OCI-M2 (cell line): ENCODE results near the gene FYB1.
"Not testable (repeated sequence)": the region's sequence is repeated elsewhere in the genome, so short reads cannot be mapped to it uniquely, and the experiment has no call there.

Source experiments
- DNase-seq: peaks from one replicate; lab custom pipeline; 2025; ENCODE audit not compliant: unreplicated experiment; lab: John Stamatoyannopoulos, UW

FYB1 gene

DNA sequence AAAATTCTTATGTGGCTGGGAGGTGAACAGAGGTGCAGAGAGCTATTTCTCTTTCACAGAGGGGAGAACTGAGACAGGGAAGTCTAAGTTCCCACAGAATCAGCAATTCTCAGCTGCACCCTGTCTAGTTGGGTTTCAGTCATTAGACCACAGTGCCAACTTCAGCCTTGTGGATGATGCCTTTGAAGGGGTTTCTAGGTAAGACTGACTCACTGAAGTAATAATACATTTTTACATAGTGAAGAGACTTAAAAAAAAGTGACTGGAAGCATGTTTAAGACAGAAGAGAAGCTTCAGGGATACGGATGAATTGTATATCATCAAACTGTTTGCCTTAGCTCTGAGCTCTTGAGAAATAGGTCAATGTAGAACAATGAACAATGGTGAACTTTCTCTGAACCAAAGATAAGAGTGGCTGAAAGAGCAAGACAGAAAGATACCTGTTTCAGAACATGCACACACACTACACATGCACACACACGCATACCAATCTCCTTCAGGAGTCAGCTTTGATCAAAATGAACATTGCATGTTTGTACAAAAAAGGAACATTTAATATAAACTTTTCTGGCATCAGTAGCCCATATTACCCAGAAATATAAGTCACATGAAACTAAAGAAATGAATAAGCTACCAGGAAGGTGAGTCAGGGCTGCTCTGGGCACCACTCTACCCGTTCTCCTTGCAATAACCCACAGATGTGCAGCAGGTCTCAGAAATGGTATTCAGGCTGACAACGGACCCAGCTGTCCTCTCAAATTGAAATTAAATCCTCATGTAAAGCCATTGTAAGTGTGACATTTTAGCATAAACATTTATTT lies 12.6 kb upstream of the FYB1 start:
- no peak for DNase-seq

DNA sequence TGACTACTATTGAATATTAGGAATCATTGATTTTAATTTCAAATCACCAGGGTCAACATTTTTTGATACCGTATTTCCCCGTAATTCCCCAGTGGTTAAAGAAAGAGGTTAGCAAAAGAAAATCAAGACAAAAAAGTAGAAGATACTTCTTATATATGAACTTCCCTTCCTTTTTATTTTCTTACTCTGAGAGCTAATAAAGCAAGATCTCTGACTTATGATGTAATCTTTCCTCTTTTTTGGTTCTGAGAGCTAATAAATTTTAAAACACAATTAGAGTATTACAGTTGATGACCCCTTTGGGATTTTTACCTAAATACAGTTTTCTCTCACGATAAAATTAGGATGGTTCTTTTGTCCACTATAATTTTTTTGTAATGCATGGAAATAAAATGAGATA lies 9.2 kb upstream of the FYB1 start:
- no peak for DNase-seq

DNA sequence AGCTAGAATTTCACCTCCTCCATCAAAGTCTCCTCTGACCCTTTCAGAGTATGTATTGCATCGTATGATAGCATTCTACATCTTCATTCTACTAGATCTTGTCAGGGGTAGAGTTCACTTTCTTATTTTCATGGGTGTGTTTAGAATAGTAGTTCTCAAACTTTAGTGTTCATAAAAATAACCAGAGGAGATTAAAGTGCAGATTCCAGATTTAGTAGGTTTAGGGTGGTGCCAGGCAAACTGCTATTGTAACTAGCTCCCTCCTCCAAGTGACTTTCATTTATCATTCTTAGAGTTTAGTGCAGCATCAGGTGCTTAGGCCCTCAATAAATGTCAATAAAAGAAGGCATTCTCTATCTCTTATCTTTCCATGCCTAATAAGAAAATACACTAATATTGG lies 7.2 kb upstream of the FYB1 start:
- DNase-seq, result no peak

DNA sequence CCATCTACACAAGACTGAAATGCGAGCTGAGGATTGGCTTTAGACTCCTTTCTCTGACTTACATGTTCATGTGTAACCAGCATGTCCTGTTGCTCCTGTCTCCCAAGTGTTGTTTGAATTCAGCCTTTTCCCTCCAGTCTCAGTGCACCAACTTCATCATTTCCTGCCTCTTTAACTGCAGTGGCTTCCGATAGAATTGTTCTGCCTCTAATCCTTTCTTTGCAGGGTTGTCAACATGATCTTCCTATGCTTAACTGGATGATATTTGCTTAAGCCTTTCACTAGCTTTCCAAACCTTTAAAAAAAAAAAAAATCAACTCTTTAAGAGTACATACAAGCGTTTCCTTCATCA lies 6.7 kb upstream of the FYB1 start:
- DNase-seq, result no peak

DNA sequence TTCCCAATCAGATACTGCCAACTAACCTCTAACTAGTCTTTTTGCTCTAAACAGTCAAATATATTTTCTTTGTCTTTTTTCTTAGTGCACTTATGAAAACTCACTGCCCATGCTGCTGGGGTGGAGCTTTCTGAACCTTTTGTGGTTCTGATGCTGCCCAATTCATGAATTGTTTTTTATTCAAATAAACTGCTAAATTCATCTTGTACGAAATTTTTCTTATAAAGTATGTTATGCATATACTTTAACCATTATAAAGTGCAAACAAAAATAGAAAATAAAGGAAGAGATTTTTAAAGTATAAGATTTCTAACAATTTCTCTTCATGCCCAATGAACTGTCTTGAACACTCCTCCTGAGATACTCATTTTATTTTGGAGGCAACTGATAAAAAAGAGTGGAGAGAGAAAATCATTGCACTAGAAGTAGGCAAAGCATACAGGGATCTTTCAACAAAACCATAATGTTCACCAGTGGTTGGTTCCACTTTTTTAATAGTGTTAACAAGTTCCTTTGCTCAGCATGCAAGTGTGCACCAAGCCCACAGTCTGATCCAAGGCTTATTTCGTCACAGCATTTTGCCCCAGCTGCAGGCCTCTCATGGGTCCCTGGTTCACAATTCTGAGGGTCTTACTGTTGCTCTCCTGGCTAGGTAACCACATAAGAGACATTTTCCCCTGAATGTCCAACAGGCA lies 6.2 kb upstream of the FYB1 start:
- no peak for DNase-seq

DNA sequence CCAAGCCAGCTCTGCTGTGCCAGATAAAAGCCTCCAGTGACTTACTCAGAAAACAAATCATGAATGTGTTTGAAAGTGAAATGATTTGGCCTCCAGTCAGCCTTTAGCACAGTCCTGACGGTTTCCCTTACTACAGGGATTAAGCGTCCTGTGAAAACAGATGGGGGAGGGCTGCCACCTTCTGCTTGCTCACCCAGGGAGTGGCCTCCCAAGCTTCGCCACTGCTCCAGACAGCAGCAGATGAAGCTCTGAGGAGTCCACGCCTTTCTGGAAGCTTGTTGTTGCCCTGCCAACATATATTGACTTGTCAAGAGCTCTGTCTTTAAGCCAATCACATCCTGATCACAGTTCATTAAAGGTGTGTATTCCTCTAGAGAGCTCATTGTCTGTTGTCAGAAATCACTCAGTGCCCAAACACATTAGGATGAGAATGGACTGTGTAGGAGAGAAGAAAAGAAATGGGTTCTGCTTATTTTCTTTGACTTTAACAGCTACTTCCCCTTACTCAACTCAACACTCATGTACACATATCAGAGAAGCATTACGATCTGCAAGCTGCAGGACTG lies 4.9 kb upstream of the FYB1 start:
- no peak for DNase-seq

DNA sequence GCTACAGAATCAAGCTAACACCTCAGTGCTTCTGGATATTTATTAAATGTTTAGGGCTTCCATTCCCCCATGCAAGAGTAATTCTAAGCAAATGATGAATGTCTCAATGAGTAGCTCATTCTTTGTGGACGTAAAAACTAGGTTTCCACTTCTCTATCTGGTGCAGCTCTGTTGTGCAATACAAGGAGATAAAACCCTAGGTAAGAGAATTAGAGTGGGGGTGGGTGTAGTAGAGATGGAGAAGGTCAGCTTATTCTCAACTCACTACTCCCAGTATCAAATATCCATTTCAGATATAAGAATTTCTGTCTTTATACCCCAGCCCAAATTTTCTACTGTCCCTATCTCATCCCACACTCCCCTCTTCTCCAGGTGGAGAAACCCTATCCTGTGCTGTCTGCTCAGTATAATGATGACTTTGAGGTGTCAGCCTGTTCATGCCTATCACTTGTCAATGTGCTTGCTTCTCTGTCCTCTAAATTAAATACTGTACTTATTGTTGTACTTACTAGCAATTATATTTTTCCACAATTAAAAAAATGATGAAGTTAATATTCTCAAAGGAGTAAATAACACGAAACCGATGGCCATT lies 4.3 kb upstream of the FYB1 start:
- no peak for DNase-seq

DNA sequence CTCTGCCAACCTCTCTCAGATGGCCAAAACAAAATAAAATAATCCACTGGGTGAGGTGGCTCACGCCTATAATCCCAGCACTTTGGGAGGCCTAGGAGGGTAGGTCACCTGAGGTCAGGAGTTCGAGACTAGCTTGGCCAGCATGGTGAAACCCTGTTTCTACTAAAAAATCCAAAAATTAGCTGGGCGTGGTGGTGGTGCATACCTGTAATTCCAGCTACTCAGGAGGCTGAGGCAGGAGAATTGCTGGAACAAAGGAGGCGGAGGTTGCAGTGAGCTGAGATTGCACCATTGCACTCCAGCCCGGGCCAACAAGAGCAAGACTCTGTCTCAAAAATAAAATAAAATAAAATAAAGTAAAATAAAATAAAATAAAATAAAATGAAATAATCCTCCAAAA lies 2.3 kb upstream of the FYB1 start:
- DNase-seq, result not testable (repeated sequence)

DNA sequence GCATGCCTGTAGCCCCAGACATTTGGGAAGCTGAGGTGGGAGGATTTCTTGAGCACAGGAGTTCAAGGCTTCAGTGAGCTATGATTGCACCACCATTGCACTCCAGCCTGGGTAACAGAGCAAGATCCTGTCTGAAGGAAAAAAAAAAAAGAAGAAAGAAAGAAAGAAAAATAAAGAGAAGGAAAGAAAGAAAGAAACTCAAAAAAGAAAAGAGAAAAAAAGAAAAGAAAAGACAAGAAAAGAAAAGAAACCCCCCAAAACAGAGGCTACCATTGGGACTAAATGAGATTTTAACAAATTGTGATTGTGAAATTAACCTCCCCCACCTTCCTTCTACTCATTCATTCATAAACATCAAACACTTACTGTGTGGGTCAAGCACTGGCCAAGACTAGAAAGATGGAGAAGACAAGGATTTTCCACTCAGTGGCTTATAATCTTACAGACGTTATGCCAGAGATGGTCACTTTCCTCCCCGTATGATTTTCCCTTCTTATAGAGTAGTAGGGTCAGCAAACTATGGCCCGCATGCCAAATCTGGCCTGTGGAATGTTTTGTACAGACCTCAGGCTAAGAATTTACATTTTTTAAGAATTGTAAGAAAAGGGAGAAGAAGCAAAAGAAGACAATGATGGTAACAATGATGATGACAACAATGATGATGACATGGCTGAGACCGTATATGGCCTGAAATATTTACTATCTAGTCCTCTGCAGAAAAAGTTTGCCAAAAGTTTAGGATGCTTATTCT lies 1.1 kb upstream of the FYB1 start:
- no peak for DNase-seq

DNA sequence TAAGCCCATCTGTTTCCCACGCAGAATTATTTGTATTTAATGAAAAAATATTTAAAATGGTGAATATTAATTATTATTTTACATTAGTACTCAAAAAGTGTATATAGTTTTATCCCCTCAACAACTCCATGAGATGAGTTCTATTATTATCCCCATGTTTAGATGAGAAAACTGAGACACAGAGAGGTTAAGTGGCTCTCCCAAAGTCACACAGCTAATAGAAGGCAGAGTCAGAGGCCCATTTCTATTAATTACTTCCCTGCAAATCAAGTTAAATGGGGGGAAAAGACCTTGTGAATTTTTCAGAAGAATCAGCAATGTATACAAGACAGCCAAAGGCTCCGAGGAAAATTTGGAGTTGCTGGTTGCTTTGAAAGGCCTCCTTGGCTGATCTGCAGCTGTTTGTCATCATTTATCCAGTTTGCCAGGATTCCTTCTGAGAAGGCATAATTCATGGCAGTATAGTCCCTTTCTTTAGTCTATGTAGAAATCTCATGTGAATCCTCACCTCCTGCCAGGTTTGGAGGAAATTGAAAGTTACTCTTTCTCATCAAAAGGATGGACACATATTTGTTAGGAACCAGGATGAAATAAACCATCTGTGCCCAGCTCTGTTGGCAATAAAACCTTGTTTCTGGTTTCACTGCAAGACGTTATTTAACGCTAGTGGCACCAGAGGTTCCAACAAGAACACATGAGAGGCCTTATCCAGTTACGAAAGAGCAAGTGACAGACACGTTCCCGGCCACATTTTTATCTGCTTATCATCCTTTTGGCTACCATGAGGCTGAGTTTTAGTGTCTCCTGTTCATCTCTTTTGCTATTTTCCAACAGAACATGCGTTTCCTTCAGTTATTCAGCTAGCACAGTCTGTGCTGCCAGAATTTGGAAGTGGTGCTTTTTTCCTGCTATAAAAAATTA lies 621 bp downstream of the FYB1 start:
- no peak for DNase-seq

DNA sequence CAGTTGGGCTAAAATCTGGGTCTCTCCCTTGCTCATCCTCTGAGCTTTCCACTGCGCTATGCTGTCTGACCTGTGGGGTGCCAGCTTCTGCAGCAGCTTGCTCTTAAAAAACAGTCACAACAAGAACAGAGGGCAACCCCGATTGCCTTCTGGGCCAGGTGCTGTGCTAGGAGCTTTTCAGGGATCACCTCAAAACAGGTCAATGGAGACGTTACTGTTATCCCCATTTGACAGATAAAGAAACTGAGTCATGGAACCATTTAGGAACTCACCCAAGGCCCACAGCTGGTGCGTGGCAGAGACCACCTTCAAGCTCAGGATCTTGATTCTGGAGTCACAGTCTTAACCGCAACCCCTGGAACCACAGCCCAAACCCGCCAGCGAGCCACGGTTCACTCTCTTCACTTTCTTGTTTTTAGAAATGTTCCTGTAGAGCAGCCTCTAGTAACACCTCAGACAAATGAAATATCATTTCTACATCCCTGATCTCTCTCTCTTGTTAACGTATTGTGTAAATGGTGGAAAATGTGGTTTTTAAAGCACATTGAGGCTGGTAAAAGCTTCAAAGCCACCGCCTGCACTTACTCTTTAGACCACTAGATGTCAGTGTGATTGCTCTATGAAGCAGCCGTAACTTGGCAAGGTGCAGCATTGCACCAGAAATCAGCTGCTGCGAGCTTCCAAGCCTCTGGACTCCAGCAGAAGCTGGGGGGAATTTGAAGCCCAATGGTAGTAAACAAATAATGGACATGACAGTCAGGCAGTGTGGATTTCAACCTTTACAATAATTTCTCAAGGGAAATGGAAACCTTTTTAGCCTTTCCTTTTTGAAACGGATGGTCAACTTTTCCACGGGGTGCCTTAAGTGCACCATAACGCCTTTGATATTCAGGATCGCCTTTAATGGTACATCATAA lies 1.7 kb downstream of the FYB1 start:
- peak; percentile 42 for DNase-seq

DNA sequence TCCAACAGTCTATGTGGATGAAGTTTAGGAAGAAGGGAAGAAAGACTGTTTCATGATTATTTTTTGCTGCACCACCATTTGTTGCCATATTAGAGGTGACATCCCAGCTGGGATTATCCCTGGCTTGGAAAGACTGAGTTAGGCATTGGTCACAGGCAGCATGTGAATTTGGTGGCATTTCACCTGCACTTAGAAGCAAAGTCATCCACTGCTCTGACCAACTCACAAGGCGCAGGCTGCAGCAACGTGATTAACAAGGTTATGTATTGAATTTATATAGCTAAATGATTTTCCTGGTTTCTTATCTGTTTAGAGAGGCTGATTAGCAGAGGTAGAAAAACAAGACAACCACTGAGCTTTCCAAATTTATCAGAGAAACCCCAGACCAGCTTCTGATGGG lies 2.7 kb downstream of the FYB1 start:
- no peak for DNase-seq

DNA sequence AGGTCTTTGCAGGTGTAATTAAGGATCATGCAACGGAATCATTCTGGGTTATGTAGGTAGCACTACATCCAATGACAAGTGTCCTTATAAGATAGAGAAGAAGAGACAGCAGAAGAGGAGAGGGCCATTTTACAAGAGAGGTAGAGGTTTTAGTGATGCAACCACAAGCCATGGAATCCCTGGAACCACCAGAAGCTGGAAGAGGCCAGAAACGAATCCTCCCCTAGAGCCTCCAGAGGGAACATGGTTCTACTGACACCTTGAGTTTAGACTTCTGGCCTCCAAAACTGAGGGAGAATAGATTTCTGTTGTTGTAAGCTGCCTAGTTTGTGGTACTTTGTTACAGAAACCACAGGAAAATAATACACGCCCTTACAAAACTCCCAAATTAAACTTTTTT lies 3.5 kb downstream of the FYB1 start:
- no peak for DNase-seq

DNA sequence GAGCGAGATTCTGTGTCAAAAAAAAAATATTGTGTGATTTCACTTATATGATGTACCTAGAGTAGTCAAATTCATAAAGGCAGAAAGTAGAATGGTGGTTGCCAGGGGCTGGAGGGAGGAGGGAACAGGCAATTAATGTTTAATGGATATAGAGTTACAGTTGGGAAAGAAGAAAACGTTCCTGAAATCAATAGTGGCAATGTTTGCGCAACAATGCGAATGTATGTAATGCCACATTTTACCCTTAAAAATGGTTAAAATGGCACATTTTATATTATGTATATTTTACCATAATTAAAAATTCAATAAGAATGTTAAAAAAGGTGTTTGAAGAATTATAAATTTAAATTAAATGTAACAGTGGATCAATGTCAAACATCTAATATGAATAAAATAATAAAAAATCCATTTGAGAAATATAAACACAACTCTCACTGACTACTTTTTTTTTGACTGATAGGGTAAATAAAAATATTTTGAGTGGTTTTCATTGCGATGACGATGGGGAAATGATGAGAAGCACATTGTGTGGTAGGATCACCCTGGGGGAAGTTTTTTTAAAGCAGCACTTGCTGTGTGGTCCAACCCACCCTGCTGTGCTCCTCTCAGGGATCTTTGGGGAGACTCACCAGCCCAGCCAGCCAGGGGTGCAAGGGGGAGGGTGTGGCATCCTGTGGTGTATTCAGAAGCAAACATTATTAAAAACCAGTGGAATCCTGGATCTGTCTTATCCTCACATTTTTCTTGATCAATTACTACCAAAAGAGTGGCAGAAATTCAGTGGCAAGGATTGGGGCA lies 4.3 kb downstream of the FYB1 start:
- no peak for DNase-seq

DNA sequence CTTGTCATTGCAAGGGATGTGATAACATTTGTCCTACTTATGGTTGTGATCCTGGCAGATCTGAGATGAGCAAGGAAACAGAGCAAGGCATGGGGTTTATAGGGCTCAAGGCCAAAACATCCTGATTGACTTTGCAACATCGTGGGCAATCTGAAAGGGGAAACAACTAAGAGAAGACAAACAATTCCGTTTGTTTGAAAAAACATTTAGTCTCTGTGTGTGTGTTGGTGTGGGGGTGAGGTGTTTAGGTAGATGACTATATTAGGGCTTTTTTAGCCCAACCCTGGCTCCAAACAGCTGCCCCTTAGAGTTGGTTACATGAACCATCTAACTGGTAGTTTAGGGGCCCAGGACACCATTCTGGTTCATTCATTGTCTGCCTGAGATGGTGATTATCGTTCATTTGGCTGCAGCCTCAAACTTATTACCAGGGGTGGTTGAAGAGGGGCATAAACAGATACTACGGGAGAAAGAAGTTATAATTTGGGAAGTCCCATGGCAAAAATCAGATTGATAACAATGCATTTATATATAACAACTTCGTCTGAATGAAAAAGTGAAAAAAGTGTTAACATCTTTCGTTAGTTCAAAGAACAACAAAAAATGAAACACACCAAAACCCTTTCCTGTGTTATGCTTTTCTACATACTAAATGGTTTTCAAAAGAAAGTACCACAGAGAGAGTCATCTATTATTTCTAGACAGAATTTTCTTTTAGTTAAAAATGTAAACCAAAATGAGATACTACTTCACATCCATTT lies 5.7 kb downstream of the FYB1 start:
- no peak for DNase-seq

DNA sequence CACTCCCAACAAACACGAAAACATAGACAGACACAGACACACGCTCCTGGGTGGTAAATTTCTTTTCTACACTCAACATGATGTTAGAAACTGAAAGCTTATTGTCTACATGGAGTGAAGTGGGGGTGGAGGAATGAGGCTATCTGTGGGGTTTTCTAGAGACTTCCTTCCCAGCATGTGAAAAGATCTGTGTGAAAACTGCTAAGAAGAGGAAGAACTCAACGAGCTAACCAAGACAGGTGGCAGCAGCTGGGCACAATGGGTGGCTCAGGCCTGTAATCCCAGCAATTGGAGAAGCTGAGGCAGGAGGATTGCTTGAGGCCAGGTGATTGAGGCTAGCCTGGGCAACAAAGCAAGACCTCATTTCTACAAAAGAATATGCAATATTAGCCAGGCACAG lies 7.6 kb downstream of the FYB1 start:
- no peak for DNase-seq

DNA sequence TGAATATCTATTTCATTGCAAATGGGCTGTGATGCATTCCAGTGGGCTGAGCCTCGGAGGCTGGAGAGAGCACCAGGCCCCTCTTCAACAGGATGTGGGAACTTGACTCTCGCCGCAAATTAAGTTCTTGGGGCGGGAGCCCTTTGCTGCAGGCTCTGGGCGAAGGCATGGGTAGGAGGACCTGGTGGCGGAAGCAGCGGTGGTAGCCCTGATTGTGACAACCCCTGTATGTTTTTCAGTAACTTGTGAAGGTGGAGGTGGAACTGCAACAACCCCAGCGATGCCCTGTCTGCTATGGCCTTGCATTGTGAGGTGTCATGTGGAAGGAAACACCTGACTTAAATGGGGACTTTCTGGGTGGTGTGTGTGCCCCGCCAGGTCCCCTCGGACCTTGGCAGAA lies 9.4 kb downstream of the FYB1 start:
- no peak for DNase-seq

DNA sequence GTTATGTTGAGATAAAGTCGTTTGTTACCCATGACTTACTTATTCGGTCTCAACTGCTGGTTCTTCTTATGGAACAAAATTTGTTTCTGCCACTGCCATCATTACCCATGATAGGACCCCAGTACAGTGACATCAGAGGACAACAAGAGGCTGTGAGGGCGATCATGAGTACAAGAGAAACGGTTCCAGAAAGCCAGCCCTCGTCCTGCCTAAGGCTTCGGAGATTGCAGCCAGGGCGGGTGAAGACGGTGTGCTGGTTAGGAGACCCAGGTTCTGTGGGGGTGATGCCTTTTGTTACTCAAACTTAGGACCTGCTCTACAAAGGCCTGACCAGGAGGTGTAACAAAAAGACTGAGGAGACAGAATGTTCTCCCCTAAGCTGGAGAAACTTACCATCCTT lies 10.9 kb downstream of the FYB1 start:
- no peak for DNase-seq
